ENCODE measurements around the gene KCNH1. TPM values are rescaled to one million over a fixed set of nuclear protein-coding genes. Genes with fewer than 3 reads are reported as not detected.

Gene KCNH1
- total and polyA plus RNA-seq, 2 of the 4 experiments (the other 2 are of a cell fraction), result 0.27 to 0.54 TPM

DNA sequence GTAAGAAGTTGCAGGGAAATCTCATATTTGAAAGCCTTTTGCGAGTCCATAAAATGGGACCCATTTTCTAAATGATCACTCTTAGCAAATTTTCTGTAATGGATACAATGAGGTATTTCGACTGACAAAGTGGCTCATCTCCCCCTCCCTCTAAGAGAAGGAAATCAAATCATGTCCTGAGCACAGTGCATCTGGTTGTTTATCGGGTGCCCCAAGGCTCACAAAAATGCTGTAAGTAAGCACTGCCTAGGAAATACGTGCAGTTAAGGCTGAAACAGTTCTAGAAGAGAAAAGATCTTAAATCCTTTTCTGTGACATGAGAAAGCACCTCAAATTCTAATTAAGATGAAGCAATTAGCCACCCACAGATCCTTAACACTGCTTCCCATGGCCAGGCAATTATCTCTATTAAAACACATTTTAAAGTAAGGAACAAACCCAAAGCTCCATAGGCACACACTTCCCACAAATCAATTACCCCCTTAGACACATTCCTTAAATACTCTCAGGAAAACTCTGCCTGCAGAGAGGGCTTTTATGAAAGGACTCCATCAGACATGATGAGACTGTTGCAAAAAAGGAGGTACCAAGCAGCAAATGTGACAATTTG is 216.3 kb downstream of the KCNH1 start:
- H4K5ac ChIP-seq (ENCODE audit: low read depth, low read length), result no peak overlapping the region
- intact Hi-C loops (cut with micrococcal nuclease), result no loop called here
- WGBS, 2 experiments (ENCODE audit: extremely low coverage in 2 of 2, insufficient read length in 1 of 2), result 80% methylated on average over 1 of the region's 4 CpGs; no CpG with 5 or more reads in 1 of the 2 experiments
- in situ Hi-C loops (cut with MboI; ENCODE audit: low sequenced_read_pairs), result no loop called here
- no peak overlapping the region for H3K18ac ChIP-seq (ENCODE audit: low read depth, low read length)
- H3K56ac ChIP-seq (ENCODE audit: extremely low read depth, insufficient read depth, low read length), result no peak overlapping the region
- DNase-seq, result no peak
- no peak overlapping the region for H3K9ac ChIP-seq (ENCODE audit: low read depth, low read length)
- TF ChIP-seq CHD1 (IDR thresholded peaks at IDR 0.05; ENCODE audit: low read depth, low read length), result no peak
- TF ChIP-seq SMC3 (IDR thresholded peaks at IDR 0.05; ENCODE audit: low read depth, low read length), result no peak
- no peak for TF ChIP-seq CEBPB (IDR thresholded peaks at IDR 0.05; ENCODE audit: low read depth, low read length)
- TF ChIP-seq RCOR1 (IDR thresholded peaks at IDR 0.05; ENCODE audit: insufficient replicate concordance, low read length), result no peak
- no peak for TF ChIP-seq MAFK (IDR thresholded peaks at IDR 0.05; ENCODE audit: low read depth, low read length)
- TF ChIP-seq MXI1 (IDR thresholded peaks at IDR 0.05; ENCODE audit: borderline replicate concordance, low read depth, low read length), result no peak
- no peak for TF ChIP-seq ELK1 (IDR thresholded peaks at IDR 0.05; ENCODE audit: borderline replicate concordance, low read depth, low read length)
- TF ChIP-seq, protein P1, sequence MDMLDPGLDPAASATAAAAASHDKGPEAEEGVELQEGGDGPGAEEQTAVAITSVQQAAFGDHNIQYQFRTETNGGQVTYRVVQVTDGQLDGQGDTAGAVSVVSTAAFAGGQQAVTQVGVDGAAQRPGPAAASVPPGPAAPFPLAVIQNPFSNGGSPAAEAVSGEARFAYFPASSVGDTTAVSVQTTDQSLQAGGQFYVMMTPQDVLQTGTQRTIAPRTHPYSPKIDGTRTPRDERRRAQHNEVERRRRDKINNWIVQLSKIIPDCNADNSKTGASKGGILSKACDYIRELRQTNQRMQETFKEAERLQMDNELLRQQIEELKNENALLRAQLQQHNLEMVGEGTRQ (IDR thresholded peaks at IDR 0.05; ENCODE audit: low read depth, low read length), result no peak
- TF ChIP-seq BHLHE40 (IDR thresholded peaks at IDR 0.05; ENCODE audit: low read depth, low read length), result no peak
- TF ChIP-seq RFX5 (IDR thresholded peaks at IDR 0.05; ENCODE audit: low read depth, low read length), result no peak
- no peak for TF ChIP-seq MAZ (IDR thresholded peaks at IDR 0.05; ENCODE audit: borderline replicate concordance, low read depth, low read length)
- TF ChIP-seq, protein P2, sequence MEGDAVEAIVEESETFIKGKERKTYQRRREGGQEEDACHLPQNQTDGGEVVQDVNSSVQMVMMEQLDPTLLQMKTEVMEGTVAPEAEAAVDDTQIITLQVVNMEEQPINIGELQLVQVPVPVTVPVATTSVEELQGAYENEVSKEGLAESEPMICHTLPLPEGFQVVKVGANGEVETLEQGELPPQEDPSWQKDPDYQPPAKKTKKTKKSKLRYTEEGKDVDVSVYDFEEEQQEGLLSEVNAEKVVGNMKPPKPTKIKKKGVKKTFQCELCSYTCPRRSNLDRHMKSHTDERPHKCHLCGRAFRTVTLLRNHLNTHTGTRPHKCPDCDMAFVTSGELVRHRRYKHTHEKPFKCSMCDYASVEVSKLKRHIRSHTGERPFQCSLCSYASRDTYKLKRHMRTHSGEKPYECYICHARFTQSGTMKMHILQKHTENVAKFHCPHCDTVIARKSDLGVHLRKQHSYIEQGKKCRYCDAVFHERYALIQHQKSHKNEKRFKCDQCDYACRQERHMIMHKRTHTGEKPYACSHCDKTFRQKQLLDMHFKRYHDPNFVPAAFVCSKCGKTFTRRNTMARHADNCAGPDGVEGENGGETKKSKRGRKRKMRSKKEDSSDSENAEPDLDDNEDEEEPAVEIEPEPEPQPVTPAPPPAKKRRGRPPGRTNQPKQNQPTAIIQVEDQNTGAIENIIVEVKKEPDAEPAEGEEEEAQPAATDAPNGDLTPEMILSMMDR (conservative IDR thresholded peaks at IDR 0.05; ENCODE audit: low read depth, low read length), result no peak
- TF ChIP-seq RAD21 (IDR thresholded peaks at IDR 0.05; ENCODE audit: low read length), result no peak
- TF ChIP-seq FOS (IDR thresholded peaks at IDR 0.05; ENCODE audit: low read depth, low read length), result no peak
- no peak for TF ChIP-seq POLR2A (IDR thresholded peaks at IDR 0.05; ENCODE audit: low read depth, low read length)
- TF ChIP-seq NFE2L2 (IDR thresholded peaks at IDR 0.05; ENCODE audit: low read depth, low read length), result no peak
- H3K14ac ChIP-seq (replicated peaks; ENCODE audit: low read depth, low read length), result no peak overlapping the region
- no peak overlapping the region for H2BK120ac ChIP-seq (ENCODE audit: low read depth, low read length)
- no peak overlapping the region for H3K4me3 ChIP-seq (ENCODE audit: insufficient read depth, low read depth, low read length)
- no peaks in the 10 kb centered on the region for H3K27me3 ChIP-seq (ENCODE audit: control insufficient read depth, insufficient read depth, low read length)
- H3K9me1 ChIP-seq (ENCODE audit: insufficient read depth, low read length), result no peaks in the 10 kb centered on the region
- H2BK15ac ChIP-seq (ENCODE audit: low read depth, low read length), result no peak overlapping the region
- no peak overlapping the region for H4K8ac ChIP-seq (ENCODE audit: low read depth in 2 of 2, low read length in 2 of 2)
- no peaks in the 10 kb centered on the region; the same call in none of the 2 replicates for H3K9me3 ChIP-seq (ENCODE audit: control insufficient read depth, insufficient read depth, low read length)
- no peak overlapping the region for H2AK5ac ChIP-seq (ENCODE audit: low read depth, low read length)
- H3K23ac ChIP-seq (ENCODE audit: low read depth, low read length), result no peak overlapping the region
- H2AK9ac ChIP-seq (replicated peaks; ENCODE audit: low read depth, low read length, poor library complexity), result no peak overlapping the region
- no peak overlapping the region for H2BK20ac ChIP-seq (ENCODE audit: low read depth, low read length)
- dilution Hi-C loops (cut with HindIII; ENCODE audit: low sequenced_read_pairs, unreplicated experiment), result no loop called here
- H4K91ac ChIP-seq (ENCODE audit: insufficient read depth, low read depth, low read length), result no peak overlapping the region
- H3K4ac ChIP-seq (ENCODE audit: low read depth, low read length), result no peak overlapping the region
- H4K20me1 ChIP-seq (ENCODE audit: insufficient read depth, low read length), result no peaks in the 10 kb centered on the region
- H3K27ac ChIP-seq (ENCODE audit: insufficient read depth, low read length), result no peak overlapping the region
- no peaks in the 10 kb centered on the region for H3K4me1 ChIP-seq (ENCODE audit: control insufficient read depth, insufficient read depth, low read length)
- ATAC-seq (ENCODE audit: low read depth), result no peak
- no peaks in the 10 kb centered on the region for H3K79me1 ChIP-seq (ENCODE audit: low read depth in 1 of 2, low read length in 2 of 2)
- ChIA-PET CTCF (no interaction called here), POLR2A (ENCODE audit: unreplicated experiment) (no interaction called here)
- H3K4me2 ChIP-seq (ENCODE audit: low read depth, low read length), result no peak overlapping the region
- BruUV-seq (replicated peaks), result no TSS peak
- no peak overlapping the region for H2BK5ac ChIP-seq (ENCODE audit: low read depth, low read length, poor library complexity, severe bottlenecking)
- H2AFZ ChIP-seq (replicated peaks; ENCODE audit: low read length, poor library complexity), result no peak overlapping the region
- no peaks in the 10 kb centered on the region for H3K36me3 ChIP-seq (ENCODE audit: control insufficient read depth, insufficient read depth, low read length)
